Panc1 (cell line): Measurements from ENCODE around the gene MEIS3. TPM values are rescaled to one million over a fixed set of nuclear protein-coding genes. Genes with fewer than 3 reads are reported as not detected.

Experiments
- ATAC-seq: fragments of 200-7000 bp; cut with Tn5 transposase; 2 replicates; pipeline ENCODE4 v1.9.1; 2020; ENCODE audit warnings: mild to moderate bottlenecking, moderate library complexity
- BruUV-seq: library from RNA; stranded (reverse); fragments of 400-500 nt; replicated peaks from 2 replicates; lab custom pipeline; 2021; lab: Mats Ljungman, UMichigan
- CTCF ChIA-PET: fragments of 300-600 bp; sonication (Branson Sonifier 250); formaldehyde crosslinking; loops from one replicate; lab custom pipeline; 2022; ENCODE audit warnings: antibody characterized with exemption; lab: Charles Lee
- POLR2A ChIA-PET: fragments of 300-600 bp; sonication (Branson Sonifier 250); formaldehyde crosslinking; loops from one replicate; lab custom pipeline; 2022; ENCODE audit warnings: antibody characterized with exemption; lab: Charles Lee
- DNase-seq: peaks from one replicate; pipeline ENCODE4 v3.0.0-alpha.2; 2010; ENCODE audit warnings: low read depth, low spot score
- H3K27ac ChIP-seq: 2 replicates; pipeline ENCODE4 v1.5.1; 2011; ENCODE audit warnings: mild to moderate bottlenecking, low read length, inconsistent platforms
- H3K27me3 ChIP-seq: fragments of 200-500 bp; sonication (Bioruptor generic); 2 replicates; pipeline ENCODE4 v1.6.0; 2014; ENCODE audit warnings: low read length, inconsistent platforms; ENCODE audit not compliant: control insufficient read depth, insufficient read depth
- H3K36me3 ChIP-seq: fragments of 200-500 bp; sonication (Bioruptor generic); 2 replicates; pipeline ENCODE4 v1.5.1; 2014; ENCODE audit warnings: inconsistent platforms, mild to moderate bottlenecking, low read length, moderate library complexity; ENCODE audit not compliant: control insufficient read depth, insufficient read depth
- H3K4me1 ChIP-seq: 2 replicates; pipeline ENCODE4 v1.5.1; 2011; ENCODE audit warnings: inconsistent platforms, mild to moderate bottlenecking, low read length, moderate library complexity; ENCODE audit not compliant: control insufficient read depth, insufficient read depth
- H3K4me3 ChIP-seq, 2 experiments: 2 replicates each; pipeline ENCODE4 v1.5.1; 2011 to 2012; ENCODE audit warnings: low read depth in 2 of 2, low read length in 2 of 2, mild to moderate bottlenecking in 2 of 2, inconsistent platforms in 1 of 2, moderate library complexity in 1 of 2
- H3K9me3 ChIP-seq: fragments of 200-500 bp; sonication (Bioruptor generic); 2 replicates; pipeline ENCODE4 v1.5.1; 2014; ENCODE audit warnings: low read depth, mild to moderate bottlenecking, inconsistent platforms, low read length, moderate library complexity; ENCODE audit not compliant: control insufficient read depth, insufficient read depth
- POLR2AphosphoS5 ChIP-seq: IDR thresholded peaks from 2 replicates; pipeline ENCODE4 v1.6.1; 2012; ENCODE audit warnings: mild to moderate bottlenecking, low read depth, low read length, moderate library complexity
- SIN3A ChIP-seq: IDR thresholded peaks from 2 replicates; pipeline ENCODE4 v1.6.1; 2012; ENCODE audit warnings: low read depth, mild to moderate bottlenecking, low read length, moderate library complexity, borderline replicate concordance; ENCODE audit not compliant: insufficient read depth
- TCF7L2 ChIP-seq: IDR thresholded peaks from 2 replicates; pipeline ENCODE4 v1.6.1; 2011; ENCODE audit warnings: mild to moderate bottlenecking, low read depth, low read length, inconsistent platforms
- in situ Hi-C: cut with HindIII; loops from 2 replicates; pipeline ENCODE4 v1.10.0; 2016; ENCODE audit warnings: low sequenced_read_pairs, low pct_unique_long_range_greater_than_20kb
- intact Hi-C: fragments of 100-400 bp; cut with micrococcal nuclease; formaldehyde crosslinking; loops from one replicate; pipeline ENCODE4 v1.10.0; 2022; ENCODE audit not compliant: unreplicated experiment
- total RNA-seq: library from RNA; stranded (reverse); gene quantifications from one replicate; pipeline ENCODE4 v1.2.1, GENCODE V29; 2021; ENCODE audit not compliant: unreplicated experiment
- TF ChIP-seq, protein P1 (sequence below): fragments of 450-650 bp; IDR thresholded peaks from 2 replicates; pipeline ENCODE4 v1.5.1; 2017; ENCODE audit warnings: mild to moderate bottlenecking
- TF ChIP-seq, protein P2 (sequence below), 2 experiments: IDR thresholded peaks; 2 replicates each; pipeline ENCODE4 v1.6.1; 2011 to 2012; ENCODE audit warnings: low read depth in 2 of 2, control low read depth in 1 of 2, low read length in 1 of 2, mild to moderate bottlenecking in 1 of 2, moderate library complexity in 1 of 2; ENCODE audit not compliant: insufficient read depth in 1 of 2

Gene MEIS3
- total RNA-seq, 1 experiment from 2014 or later, result 11.3 TPM

DNA sequence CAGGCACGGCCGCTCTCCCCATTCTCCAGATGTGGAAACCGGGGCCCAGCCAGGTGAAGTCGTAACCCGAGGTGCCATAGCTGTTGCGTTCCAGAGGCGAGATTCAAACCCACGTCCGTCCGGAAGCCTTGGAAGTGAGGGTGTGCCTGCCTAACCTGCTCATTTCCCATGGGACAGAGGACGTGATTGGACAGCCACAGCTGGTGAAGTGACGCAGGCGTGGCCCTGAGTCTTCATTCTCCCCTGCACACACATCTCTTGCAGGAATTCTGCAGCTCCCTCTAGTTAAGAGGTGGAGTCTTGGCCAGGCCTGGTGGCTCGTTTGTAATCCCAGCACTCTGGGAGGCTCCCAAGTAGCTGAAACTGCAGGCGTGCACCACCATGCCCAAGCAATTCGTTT is 16.8 kb downstream of the MEIS3 start:
- ChIA-PET POLR2A (interaction anchor here (0.6 kb wide), 1 partner anchor 36 kb away, joined by 3 read pairs; no protein-coding TSS in a partner anchor), CTCF (no interaction called here)
- Histone ChIP-seq H3K36me3 (no peaks in the 10 kb centered on the region), H3K9me3 (no peaks in the 10 kb centered on the region), H3K4me1 (no peaks in the 10 kb centered on the region), H3K27ac (no peak overlapping the region), H3K27me3 (no peaks in the 10 kb centered on the region), H3K4me3 (no peak overlapping the region)
- no peak for ATAC-seq
- no TSS peak for BruUV-seq
- in situ Hi-C loops (no loop called here), intact Hi-C loops (no loop called here)
- no peak for TF ChIP-seq POLR2AphosphoS5
- TF ChIP-seq SIN3A, result no peak
- TF ChIP-seq, protein P1, sequence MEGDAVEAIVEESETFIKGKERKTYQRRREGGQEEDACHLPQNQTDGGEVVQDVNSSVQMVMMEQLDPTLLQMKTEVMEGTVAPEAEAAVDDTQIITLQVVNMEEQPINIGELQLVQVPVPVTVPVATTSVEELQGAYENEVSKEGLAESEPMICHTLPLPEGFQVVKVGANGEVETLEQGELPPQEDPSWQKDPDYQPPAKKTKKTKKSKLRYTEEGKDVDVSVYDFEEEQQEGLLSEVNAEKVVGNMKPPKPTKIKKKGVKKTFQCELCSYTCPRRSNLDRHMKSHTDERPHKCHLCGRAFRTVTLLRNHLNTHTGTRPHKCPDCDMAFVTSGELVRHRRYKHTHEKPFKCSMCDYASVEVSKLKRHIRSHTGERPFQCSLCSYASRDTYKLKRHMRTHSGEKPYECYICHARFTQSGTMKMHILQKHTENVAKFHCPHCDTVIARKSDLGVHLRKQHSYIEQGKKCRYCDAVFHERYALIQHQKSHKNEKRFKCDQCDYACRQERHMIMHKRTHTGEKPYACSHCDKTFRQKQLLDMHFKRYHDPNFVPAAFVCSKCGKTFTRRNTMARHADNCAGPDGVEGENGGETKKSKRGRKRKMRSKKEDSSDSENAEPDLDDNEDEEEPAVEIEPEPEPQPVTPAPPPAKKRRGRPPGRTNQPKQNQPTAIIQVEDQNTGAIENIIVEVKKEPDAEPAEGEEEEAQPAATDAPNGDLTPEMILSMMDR, result no peak
- TF ChIP-seq TCF7L2, result no peak
- TF ChIP-seq, protein P2, sequence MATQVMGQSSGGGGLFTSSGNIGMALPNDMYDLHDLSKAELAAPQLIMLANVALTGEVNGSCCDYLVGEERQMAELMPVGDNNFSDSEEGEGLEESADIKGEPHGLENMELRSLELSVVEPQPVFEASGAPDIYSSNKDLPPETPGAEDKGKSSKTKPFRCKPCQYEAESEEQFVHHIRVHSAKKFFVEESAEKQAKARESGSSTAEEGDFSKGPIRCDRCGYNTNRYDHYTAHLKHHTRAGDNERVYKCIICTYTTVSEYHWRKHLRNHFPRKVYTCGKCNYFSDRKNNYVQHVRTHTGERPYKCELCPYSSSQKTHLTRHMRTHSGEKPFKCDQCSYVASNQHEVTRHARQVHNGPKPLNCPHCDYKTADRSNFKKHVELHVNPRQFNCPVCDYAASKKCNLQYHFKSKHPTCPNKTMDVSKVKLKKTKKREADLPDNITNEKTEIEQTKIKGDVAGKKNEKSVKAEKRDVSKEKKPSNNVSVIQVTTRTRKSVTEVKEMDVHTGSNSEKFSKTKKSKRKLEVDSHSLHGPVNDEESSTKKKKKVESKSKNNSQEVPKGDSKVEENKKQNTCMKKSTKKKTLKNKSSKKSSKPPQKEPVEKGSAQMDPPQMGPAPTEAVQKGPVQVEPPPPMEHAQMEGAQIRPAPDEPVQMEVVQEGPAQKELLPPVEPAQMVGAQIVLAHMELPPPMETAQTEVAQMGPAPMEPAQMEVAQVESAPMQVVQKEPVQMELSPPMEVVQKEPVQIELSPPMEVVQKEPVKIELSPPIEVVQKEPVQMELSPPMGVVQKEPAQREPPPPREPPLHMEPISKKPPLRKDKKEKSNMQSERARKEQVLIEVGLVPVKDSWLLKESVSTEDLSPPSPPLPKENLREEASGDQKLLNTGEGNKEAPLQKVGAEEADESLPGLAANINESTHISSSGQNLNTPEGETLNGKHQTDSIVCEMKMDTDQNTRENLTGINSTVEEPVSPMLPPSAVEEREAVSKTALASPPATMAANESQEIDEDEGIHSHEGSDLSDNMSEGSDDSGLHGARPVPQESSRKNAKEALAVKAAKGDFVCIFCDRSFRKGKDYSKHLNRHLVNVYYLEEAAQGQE (IDR thresholded peaks at IDR 0.05; ENCODE audit: insufficient read depth in 1 of 2, low read depth in 2 of 2, low read length in 1 of 2), result no peak
- DNase-seq, result no peak

DNA sequence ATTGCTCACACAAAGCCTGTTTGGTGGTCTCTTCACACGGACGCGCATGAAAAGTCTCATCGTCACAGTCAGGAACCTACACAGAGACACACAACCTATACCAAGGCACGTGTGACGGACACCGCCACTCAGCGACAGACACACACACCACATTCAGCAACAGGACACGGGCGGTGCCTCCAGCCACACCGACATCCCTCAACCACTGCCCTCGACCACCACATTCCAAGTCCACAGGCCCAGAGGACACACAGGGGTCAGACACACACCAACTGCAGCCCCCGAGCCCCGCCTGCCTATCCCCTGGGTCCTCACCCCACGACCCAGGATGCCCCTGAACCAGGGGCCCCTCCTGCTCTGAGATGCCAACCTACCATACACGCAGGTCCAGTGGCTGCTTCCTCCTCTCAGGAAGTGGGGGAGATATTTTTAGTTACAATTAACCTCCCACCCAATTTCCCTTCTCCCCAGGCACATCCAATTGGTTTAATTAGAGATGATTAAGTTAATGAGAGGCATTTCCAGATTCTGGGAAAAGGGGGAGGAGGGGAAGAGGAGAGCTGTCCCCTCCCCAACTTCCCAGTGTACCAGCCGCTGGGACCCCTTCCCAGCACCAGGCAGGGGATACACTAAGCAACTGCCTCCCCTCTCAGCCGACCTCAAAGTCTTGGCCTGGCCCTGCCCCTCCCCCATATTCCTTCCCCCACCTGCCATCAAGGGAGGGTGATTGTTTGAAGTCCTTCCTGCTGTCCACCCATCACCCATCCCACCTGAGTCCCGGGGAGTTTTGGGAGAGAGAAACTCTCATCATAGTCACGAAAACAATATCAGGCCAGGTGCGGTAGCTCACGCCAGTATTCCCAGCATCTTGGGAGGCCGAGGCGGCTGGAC is 20.4 kb downstream of the MEIS3 start:
- DNase-seq, result no peak
- no TSS peak for BruUV-seq
- Histone ChIP-seq H3K9me3 (no peaks in the 10 kb centered on the region), H3K27me3 (no peaks in the 10 kb centered on the region), H3K4me3 (no peak overlapping the region), H3K36me3 (no peaks in the 10 kb centered on the region), H3K27ac (no peak overlapping the region), H3K4me1 (no peaks in the 10 kb centered on the region)
- CTCF ChIA-PET, result no interaction called here
- POLR2A ChIA-PET, result no interaction called here
- intact Hi-C loops (loop anchor here (10.0 kb wide), 1 partner anchor 104 kb away; no protein-coding TSS in a partner anchor), in situ Hi-C loops (no loop called here)
- no peak for ATAC-seq
- TF ChIP-seq, protein P2 (IDR thresholded peaks at IDR 0.05; ENCODE audit: insufficient read depth in 1 of 2, low read depth in 2 of 2, low read length in 1 of 2), result no peak
- TF ChIP-seq SIN3A (no peak), POLR2AphosphoS5 (no peak)
- TF ChIP-seq, protein P1, result no peak
